ENCODE data around the gene RPL5. TPM values are rescaled to one million over a fixed set of nuclear protein-coding genes. Genes with fewer than 3 reads are reported as not detected.

The RPL5 gene
- total and polyA plus RNA-seq, 2 experiments from 2014 or later = 726 to 1,737 TPM

GRCh38 chr1:92832537-92833114, 786 bp downstream of the RPL5 start:
- Histone ChIP-seq H3K27me3 (no peaks in the 10 kb centered on the region), H3K9me2 (replicated peaks; ENCODE audit: insufficient read depth) (no peaks in the 10 kb centered on the region), H4K20me1 (ENCODE audit: insufficient read depth, poor library complexity, severe bottlenecking) (peaks cover 54% of the 10 kb centered on the region), H3K27ac (peak overlapping the region; percentile 92), H3K9me3 (ENCODE audit: low read depth) (no peaks in the 10 kb centered on the region), H3K4me3 (peak overlapping the region; percentile 97), H3K4me2 (peak overlapping the region; percentile 83), H3K79me2 (peaks cover 57% of the 10 kb centered on the region), H3K36me3 (replicated peaks; ENCODE audit: insufficient read depth, low read depth) (no peaks in the 10 kb centered on the region), H3K4me1 (ENCODE audit: insufficient read depth) (peaks cover 21% of the 10 kb centered on the region), H2AFZ (peak overlapping the region; percentile 73)
- TF ChIP-seq EZH2phosphoT487 (IDR thresholded peaks at IDR 0.05; ENCODE audit: low read depth, severe bottlenecking, unreplicated experiment) = no peak
- no peak for TF ChIP-seq CTCF (IDR thresholded peaks at IDR 0.05; ENCODE audit: poor library complexity)
- TF ChIP-seq EZH2 (IDR thresholded peaks at IDR 0.05; ENCODE audit: borderline replicate concordance) = no peak
- no peak for DNase-seq (ENCODE audit: low spot score)
- WGBS (ENCODE audit: low lambda C conversion rate, missing lambda C conversion rate) = 2% methylated on average over 19 of the region's 19 CpGs

- H3K27me3 ChIP-seq = no peaks in the 10 kb centered on the region
- no peaks in the 10 kb centered on the region for H3K9me2 ChIP-seq (replicated peaks; ENCODE audit: insufficient read depth)
- TF ChIP-seq CTCF (IDR thresholded peaks at IDR 0.05; ENCODE audit: poor library complexity) (no peak), EZH2 (IDR thresholded peaks at IDR 0.05; ENCODE audit: borderline replicate concordance) (no peak), EZH2phosphoT487 (IDR thresholded peaks at IDR 0.05; ENCODE audit: low read depth, severe bottlenecking, unreplicated experiment) (no peak)
- peaks cover 21% of the 10 kb centered on the region for H3K4me1 ChIP-seq (ENCODE audit: insufficient read depth)
- peak overlapping the region; percentile 83 for H3K4me2 ChIP-seq
- peak overlapping the region; percentile 97 for H3K4me3 ChIP-seq
- peaks cover 70% of the 10 kb centered on the region for H3K79me2 ChIP-seq
- DNase-seq (ENCODE audit: low spot score) = no peak
- WGBS (ENCODE audit: low lambda C conversion rate, missing lambda C conversion rate) = 76% methylated on average over 5 of the region's 5 CpGs
- H2AFZ ChIP-seq = no peak overlapping the region
- peaks cover 66% of the 10 kb centered on the region for H4K20me1 ChIP-seq (ENCODE audit: insufficient read depth, poor library complexity, severe bottlenecking)
- no peaks in the 10 kb centered on the region for H3K36me3 ChIP-seq (replicated peaks; ENCODE audit: insufficient read depth, low read depth)
- no peak overlapping the region for H3K27ac ChIP-seq
- no peaks in the 10 kb centered on the region for H3K9me3 ChIP-seq (ENCODE audit: low read depth)
Observed at GRCh38 chr1:92833840-92834239, 2.0 kb downstream of the RPL5 start.

DNA sequence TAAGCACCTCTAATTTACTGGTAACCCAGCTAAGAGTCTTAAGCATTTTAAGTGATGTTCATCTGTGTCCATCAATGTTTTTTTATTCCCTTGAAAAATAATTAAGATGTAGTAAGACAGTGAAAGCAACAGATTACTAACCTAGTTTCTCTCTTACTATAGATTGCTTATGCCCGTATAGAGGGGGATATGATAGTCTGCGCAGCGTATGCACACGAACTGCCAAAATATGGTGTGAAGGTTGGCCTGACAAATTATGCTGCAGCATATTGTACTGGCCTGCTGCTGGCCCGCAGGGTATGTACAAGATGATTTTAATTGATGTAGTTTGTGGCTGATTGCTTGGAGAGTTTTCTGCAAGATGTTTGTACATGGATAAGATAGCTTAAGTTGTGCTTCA, 2.8 kb downstream of the RPL5 start:
- 89% methylated on average over 5 of the region's 5 CpGs for WGBS (ENCODE audit: low lambda C conversion rate, missing lambda C conversion rate)
- Histone ChIP-seq H3K79me2 (peaks cover 77% of the 10 kb centered on the region), H3K4me1 (ENCODE audit: insufficient read depth) (peaks cover 21% of the 10 kb centered on the region), H3K9me3 (ENCODE audit: low read depth) (no peaks in the 10 kb centered on the region), H3K4me3 (no peak overlapping the region), H3K27ac (no peak overlapping the region), H3K9me2 (replicated peaks; ENCODE audit: insufficient read depth) (no peaks in the 10 kb centered on the region), H3K27me3 (no peaks in the 10 kb centered on the region), H3K36me3 (replicated peaks; ENCODE audit: insufficient read depth, low read depth) (peaks cover 3% of the 10 kb centered on the region), H4K20me1 (ENCODE audit: insufficient read depth, poor library complexity, severe bottlenecking) (peaks cover 74% of the 10 kb centered on the region), H3K4me2 (peak overlapping the region; percentile 83), H2AFZ (no peak overlapping the region)
- DNase-seq (ENCODE audit: low spot score) = no peak
- TF ChIP-seq CTCF (IDR thresholded peaks at IDR 0.05; ENCODE audit: poor library complexity) (no peak), EZH2 (IDR thresholded peaks at IDR 0.05; ENCODE audit: borderline replicate concordance) (no peak)
